Measurements from ENCODE around the gene SLC25A46. TPM values are rescaled to one million over a fixed set of nuclear protein-coding genes. Genes with fewer than 3 reads are reported as not detected.
"Not testable (repeated sequence)": the region's sequence is repeated elsewhere in the genome, so short reads cannot be mapped to it uniquely, and the experiment has no call there.

SLC25A46 gene
- total RNA-seq, 1 donor from 2014 or later: 51.2 TPM

DNA sequence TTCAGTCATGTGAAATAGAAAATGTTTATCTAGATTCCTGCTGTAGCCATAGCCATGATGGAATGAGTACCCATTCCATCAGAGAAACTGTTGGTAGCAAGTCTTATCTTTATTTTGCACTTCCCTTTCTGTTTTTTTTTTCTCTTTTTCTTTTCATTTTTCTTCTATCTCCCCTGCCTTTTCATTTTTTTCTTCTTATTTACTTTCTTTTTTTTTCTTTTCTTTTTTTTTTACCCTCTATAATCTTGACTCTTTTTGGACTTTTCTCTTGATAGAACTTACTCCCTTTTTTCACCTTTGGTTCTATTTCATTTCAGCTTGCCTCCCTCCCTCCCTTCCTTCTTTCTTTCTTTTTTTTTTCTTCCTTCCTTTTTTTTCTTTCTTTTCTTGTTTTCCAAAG is 15.4 kb downstream of the SLC25A46 start:
- no peak for DNase-seq (ENCODE audit: low read depth in 2 of 2)

DNA sequence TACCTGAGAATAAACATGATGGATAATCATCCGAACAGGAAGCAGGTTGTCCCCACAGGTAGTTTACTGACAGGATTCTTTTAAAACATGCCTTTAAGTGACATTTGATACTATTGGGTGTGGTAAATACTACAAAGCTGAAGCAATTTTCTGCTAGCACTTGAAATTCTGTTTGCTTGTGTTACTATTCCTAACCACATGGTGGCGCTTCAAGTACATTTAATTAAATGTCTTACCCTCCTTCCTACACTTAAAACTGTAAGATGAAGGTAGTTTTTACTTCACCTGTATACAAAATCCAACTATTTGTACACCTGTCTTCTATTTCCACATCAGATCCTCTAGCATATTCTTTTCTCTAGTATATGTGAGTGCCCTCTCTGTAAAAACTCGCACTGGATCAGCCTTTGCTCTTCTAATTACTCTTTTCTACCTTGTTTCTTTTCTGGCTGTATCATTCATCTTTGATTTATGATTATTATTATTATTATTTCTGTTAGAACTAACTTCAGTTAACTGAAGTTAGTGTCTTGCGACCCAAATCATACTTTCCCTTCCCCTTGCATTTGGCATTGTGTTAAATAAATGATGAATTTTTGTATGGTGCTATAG is 18.4 kb downstream of the SLC25A46 start:
- peak; percentile 59 to 66 for DNase-seq (ENCODE audit: low read depth in 2 of 2)

DNA sequence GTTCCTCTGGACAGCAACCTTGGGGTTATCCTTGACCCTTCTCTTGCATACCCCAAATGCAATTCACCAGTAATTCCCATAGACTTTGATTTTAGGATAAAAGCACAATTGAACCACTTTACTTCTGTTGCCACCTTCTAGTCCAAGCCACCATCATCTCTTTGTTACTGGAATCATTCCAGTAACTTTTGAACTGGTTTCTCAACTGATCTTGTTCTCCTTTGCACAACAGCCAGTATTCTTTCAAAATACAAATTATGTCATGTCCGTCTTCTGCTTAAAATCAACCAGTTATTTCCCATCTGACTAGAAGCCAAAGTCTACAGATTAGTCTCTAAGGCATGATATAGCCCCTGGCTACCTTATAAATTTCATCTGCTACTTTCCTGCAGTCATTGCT is 21.4 kb downstream of the SLC25A46 start:
- DNase-seq (ENCODE audit: low read depth in 2 of 2): no peak

GRCh38 chr5:110768138-110768860 is 29.5 kb downstream of the SLC25A46 start:
- DNase-seq (ENCODE audit: low read depth in 2 of 2): no peak

DNA sequence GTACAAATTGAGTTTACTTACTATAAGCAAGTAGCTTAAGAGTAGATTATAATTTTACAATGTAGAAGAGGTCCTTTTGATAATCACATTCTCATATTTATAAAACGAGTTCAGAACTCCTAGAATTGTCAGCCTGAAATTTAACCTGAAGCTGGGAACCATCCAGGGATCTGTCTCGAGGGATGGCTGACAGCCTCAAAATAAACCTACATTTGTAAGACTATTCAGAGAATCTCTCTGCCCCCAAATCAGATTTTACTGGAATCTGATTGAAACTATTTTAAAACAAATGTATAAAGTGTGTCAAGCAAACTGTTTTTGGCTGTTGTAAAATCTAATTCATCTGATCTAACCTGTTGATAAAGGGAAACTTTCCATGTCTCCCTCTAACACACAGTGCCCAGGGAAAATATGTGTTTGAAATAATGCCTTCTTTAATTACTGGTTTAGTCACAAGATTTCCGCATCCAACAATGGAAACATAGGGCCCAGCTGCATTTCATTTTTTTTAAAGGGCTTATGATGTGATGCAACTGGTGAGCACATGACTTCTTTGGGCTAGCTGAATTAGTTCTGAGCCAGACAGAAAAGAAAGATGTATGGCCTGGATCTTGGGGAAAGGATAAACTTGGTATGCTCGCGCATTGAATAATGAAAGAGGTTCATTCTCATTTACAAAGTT is 30.3 kb downstream of the SLC25A46 start:
- DNase-seq (ENCODE audit: low read depth in 2 of 2): peak; percentile 13 to 47

GRCh38 chr5:110770286-110770685 is 31.5 kb downstream of the SLC25A46 start:
- no peak for DNase-seq (ENCODE audit: low read depth in 2 of 2)

DNA sequence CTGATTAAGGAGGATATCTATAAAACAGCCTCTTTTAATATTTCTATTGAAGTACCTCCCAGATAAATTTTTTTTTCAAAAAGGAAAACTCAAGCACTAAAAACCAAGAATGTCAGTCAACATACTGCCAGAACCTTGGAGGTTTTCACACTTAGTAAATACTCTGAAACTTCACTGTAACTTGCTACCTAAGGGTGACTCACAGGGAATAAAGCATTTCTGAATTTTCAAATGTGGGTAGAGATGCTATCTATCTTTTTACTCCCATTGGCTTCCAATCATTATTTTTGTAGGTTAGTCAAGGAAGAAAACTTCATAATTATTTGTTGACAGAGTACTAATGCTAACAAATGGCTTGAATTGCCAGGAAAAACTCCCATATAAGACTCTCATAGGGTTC is 46.1 kb downstream of the SLC25A46 start:
- no peak for DNase-seq (ENCODE audit: low read depth in 2 of 2)

DNA sequence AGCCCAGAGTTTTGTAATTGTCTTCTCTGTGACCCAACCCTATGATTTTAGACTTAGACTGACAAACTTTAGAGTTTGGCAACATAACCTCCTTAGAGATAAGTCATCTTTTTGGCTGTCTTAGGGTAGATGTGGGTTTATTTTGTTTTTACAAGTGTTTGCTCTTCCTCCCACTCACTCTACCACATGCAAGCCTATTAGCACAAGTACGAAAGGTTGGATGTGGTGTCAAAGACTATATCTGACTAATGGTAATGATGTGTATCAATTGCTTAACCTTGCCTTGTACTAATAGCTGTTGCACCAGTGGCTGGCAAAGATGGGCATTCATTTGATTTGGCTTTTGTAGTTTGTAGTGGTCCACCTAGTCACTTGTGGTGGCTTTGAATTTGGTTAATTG is 46.5 kb downstream of the SLC25A46 start:
- DNase-seq (ENCODE audit: low read depth in 2 of 2): no peak

- not testable (repeated sequence) for DNase-seq (ENCODE audit: low read depth in 2 of 2)
Measured at GRCh38 chr5:110788006-110788405, 49.2 kb downstream of the SLC25A46 start.

GRCh38 chr5:110790673-110791072 is 51.9 kb downstream of the SLC25A46 start:
- DNase-seq (ENCODE audit: low read depth in 2 of 2): peak; percentile 33 to 45

GRCh38 chr5:110802998-110803397 is 64.2 kb downstream of the SLC25A46 start:
- no peak for DNase-seq (ENCODE audit: low read depth in 2 of 2)

DNA sequence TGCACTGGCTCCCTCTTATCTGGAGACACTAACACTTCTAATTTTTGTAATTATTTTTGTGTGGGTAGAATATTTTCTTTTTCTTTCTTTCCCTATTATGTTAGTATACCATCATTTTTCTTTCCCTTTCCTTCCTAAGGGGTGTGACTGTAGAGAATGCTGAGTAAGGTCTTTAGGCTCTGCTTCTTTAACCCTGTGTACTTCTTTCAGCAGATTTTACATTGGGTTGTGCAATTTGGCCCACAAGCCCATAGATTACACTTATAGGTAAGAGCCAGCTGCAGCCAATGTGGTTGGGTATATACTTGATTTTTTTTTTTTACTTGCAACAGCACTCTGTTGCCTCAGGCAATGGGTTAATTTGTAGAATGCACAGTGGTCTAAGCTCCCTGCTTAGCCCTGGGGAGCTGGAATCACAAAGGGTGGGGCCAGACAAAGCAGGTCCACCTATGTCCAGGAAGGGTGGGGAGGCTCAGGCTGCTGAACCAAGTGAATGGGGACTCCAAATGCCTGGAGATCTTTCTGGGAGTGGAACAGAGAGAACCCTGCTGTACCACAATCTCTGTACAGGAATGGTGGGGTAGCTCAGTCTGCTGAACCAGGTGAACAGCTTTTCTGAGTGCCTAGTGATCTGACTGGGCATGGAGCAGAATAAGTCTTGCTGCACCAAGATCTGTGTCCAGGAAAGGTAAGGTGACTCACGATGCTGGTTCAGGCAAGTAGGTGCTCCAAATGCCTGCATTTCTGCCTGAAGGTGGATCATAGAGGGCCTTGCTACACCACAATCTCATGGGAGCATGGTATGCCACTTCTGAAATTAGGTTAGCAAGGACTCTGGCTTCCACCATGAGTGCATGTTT is 64.9 kb downstream of the SLC25A46 start:
- DNase-seq (ENCODE audit: low read depth in 2 of 2): no peak

DNA sequence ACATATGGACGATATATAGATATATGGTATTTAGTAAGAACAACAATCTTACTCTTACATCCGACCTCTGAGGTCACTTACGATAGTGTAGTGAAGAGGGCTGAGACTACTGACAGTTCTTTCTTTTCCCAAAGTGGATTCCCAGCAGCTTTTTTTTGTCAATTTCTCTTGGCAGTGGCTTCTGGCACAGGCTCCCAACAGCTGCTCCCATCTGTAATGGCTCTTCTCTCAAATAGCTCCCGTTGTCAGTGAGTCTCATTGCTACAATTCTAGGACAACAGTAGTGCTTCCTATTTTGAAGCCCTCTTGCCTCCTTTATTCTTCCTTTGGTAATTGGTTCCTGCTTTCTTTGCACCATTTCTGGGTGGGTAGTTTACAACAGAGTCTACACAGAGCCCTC is 68.4 kb downstream of the SLC25A46 start:
- no peak for DNase-seq (ENCODE audit: low read depth in 2 of 2)

GRCh38 chr5:110809006-110809405 is 70.2 kb downstream of the SLC25A46 start:
- no peak for DNase-seq (ENCODE audit: low read depth in 2 of 2)

Other genes with a start within 250 kb of the SLC25A46 start
- gene TMEM232, start 12.3 kb upstream of the SLC25A46 start, total RNA-seq: 0.20 and 0.44 TPM in 2 replicates

Data from lung microvascular endothelial cell (primary cell).